Right atrium auricular region (tissue), 2 donors: Measurements from ENCODE around the gene RAB23. TPM values are rescaled to one million over a fixed set of nuclear protein-coding genes. Genes with fewer than 3 reads are reported as not detected.
A peak's percentile ranks its signal among the peaks of the same experiment; 100 is the strongest.

ENCODE experiments used
- DNase-seq: peaks from one replicate; pipeline ENCODE4 v3.0.0-alpha.2; 2019; ENCODE audit warnings: low spot score
- H3K27ac ChIP-seq, 2 donors: fragments of 200-600 bp; sonication (generic); 1 replicate in 1 of 2; 2 replicates in 1 of 2; pipeline ENCODE4 v1.5.1; 2016 to 2019
- H3K27me3 ChIP-seq, 2 donors: fragments of 200-600 bp; sonication (generic); one replicate each; pipeline versions ENCODE4 v1.5.1 to v1.6.0; 2017 to 2019
- H3K36me3 ChIP-seq: fragments of 200-600 bp; sonication (generic); one replicate; pipeline ENCODE4 v1.5.1; 2016
- H3K4me1 ChIP-seq, 2 donors: fragments of 200-600 bp; sonication (generic); one replicate each; pipeline versions ENCODE4 v1.5.1 to v1.6.0; 2017 to 2019
- H3K4me3 ChIP-seq, 2 donors: fragments of 200-600 bp; sonication (generic); 1 replicate in 1 of 2; 2 replicates in 1 of 2; pipeline ENCODE4 v1.5.1; 2017 to 2019; ENCODE audit warnings: mild to moderate bottlenecking in 1 of 2, moderate library complexity in 1 of 2
- H3K9me3 ChIP-seq, 2 donors: fragments of 200-600 bp; sonication (generic); one replicate each; pipeline ENCODE4 v1.5.1; 2019
- CTCF ChIP-seq, 2 donors: fragments of 200-600 bp; sonication (generic); IDR thresholded peaks; one replicate each; pipeline ENCODE4 v1.5.1; 2019; ENCODE audit warnings: antibody characterized with exemption in 2 of 2
- total RNA-seq, 2 donors: library from RNA; depleted of rRNA; stranded (reverse); fragments of >200 nt; gene quantifications; one replicate each; pipeline ENCODE4 v1.1.0, GENCODE V29; 2016

The RAB23 gene
- total RNA-seq, 2 donors from 2014 or later, result 8.6 to 10.0 TPM

- Histone ChIP-seq H3K27ac (peak overlapping the region in 1 of 2 donors; percentile 20), H3K4me3 (no peak overlapping the region), H3K27me3 (no peaks in the 10 kb centered on the region), H3K36me3 (no peaks in the 10 kb centered on the region), H3K4me1 (no peaks in the 10 kb centered on the region), H3K9me3 (no peaks in the 10 kb centered on the region)
- DNase-seq, result no peak
- no peak for TF ChIP-seq CTCF (IDR thresholded peaks at IDR 0.05)
Observed at GRCh38 chr6:57242505-57242904, 20.4 kb upstream of the RAB23 start.

GRCh38 chr6:57226221-57226620 is 4.1 kb upstream of the RAB23 start:
- H3K4me3 ChIP-seq, result no peak overlapping the region
- H3K36me3 ChIP-seq, result no peaks in the 10 kb centered on the region
- DNase-seq, result no peak
- peaks cover 0 to 6% of the 10 kb centered on the region in 2 donors for H3K4me1 ChIP-seq
- H3K9me3 ChIP-seq, result no peaks in the 10 kb centered on the region
- no peak for TF ChIP-seq CTCF (IDR thresholded peaks at IDR 0.05)
- H3K27ac ChIP-seq, result no peak overlapping the region
- H3K27me3 ChIP-seq, result no peaks in the 10 kb centered on the region

- H3K4me1 ChIP-seq, result peaks cover 0 to 6% of the 10 kb centered on the region in 2 donors
- no peak for TF ChIP-seq CTCF (IDR thresholded peaks at IDR 0.05)
- no peak overlapping the region for H3K4me3 ChIP-seq
- no peaks in the 10 kb centered on the region for H3K27me3 ChIP-seq
- no peaks in the 10 kb centered on the region for H3K36me3 ChIP-seq
- DNase-seq, result no peak
- H3K9me3 ChIP-seq, result no peaks in the 10 kb centered on the region
- H3K27ac ChIP-seq, result no peak overlapping the region
Observed at GRCh38 chr6:57224769-57225515, 2.8 kb upstream of the RAB23 start.

GRCh38 chr6:57222743-57223077 is 603 bp upstream of the RAB23 start:
- no peaks in the 10 kb centered on the region for H3K27me3 ChIP-seq
- DNase-seq, result no peak
- TF ChIP-seq CTCF (IDR thresholded peaks at IDR 0.05), result no peak
- peaks cover 0 to 6% of the 10 kb centered on the region in 2 donors for H3K4me1 ChIP-seq
- peak overlapping the region; percentile 85 to 89 for H3K27ac ChIP-seq
- no peaks in the 10 kb centered on the region for H3K9me3 ChIP-seq
- no peaks in the 10 kb centered on the region for H3K36me3 ChIP-seq
- H3K4me3 ChIP-seq, result peak overlapping the region; percentile 78 to 95

GRCh38 chr6:57221191-57221935 is 744 bp downstream of the RAB23 start:
- Histone ChIP-seq H3K9me3 (no peaks in the 10 kb centered on the region), H3K4me1 (peaks cover 0 to 6% of the 10 kb centered on the region in 2 donors), H3K27ac (peak overlapping the region; percentile 85 to 89), H3K27me3 (no peaks in the 10 kb centered on the region), H3K36me3 (no peaks in the 10 kb centered on the region), H3K4me3 (peak overlapping the region; percentile 78 to 95)
- no peak for DNase-seq
- TF ChIP-seq CTCF (IDR thresholded peaks at IDR 0.05), result peak in 1 of 2 donors; percentile 52
